Measurements from ENCODE around the gene GLI1.

DNA sequence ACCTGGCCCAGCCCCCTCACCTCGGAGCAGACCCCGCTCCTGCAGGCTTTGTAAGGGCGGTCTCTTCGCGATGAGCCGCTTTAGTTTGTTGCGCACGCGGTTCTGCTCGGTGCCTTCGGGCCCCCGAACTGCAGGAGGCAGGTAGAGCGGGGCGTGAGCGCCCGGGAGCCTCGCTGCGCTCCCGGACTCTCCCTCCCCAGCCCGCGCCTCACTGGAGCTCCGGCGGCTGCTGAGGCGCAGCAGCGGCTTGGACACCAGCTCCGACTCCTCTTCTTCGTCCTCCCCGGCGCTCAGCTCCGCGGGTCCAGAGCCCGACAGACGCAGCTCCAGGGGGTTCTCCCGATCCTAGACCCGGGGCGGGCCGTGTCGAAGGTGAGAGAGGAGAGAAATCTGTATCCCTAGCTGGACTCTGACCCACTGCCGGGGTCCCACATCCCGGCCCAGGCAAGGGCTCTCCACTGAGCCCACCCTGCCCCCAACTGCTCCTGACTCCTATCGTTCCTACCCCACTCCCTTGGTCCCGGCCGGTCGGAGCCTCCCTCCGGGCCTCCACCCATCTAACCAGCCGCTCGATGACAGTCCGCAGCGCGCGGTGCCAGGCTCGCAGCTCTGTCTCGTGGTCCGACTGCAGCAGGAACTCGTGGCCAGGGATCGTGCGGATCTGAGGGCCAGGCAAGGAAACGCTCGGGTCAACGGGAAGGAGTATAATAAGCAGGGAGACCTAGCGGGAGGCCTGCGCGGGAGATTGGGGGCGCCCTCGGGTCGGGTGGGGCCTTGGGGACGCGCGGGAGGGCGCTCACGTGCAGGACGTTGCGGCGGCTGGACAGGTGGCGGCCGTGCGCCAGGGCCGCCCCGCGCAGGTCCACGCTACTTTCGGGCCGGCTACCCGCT is 15.9 kb downstream of the GLI1 start:
- TF ChIP-seq CTCF (conservative IDR thresholded peaks at IDR 0.05; ENCODE audit: low read length) (no peak), EZH2phosphoT487 (IDR thresholded peaks at IDR 0.05; ENCODE audit: borderline replicate concordance, low read depth, low read length) (no peak)
